NOMO-1 treated with dmso at 0.1 percent for 144 hours (cell line): ENCODE data around the gene KCNJ6.
A peak's percentile ranks its signal among the peaks of the same experiment; 100 is the strongest.

Experiments
- DNase-seq: peaks from one replicate; lab custom pipeline; 2025; ENCODE audit not compliant: unreplicated experiment; lab: John Stamatoyannopoulos, UW

Gene KCNJ6

DNA sequence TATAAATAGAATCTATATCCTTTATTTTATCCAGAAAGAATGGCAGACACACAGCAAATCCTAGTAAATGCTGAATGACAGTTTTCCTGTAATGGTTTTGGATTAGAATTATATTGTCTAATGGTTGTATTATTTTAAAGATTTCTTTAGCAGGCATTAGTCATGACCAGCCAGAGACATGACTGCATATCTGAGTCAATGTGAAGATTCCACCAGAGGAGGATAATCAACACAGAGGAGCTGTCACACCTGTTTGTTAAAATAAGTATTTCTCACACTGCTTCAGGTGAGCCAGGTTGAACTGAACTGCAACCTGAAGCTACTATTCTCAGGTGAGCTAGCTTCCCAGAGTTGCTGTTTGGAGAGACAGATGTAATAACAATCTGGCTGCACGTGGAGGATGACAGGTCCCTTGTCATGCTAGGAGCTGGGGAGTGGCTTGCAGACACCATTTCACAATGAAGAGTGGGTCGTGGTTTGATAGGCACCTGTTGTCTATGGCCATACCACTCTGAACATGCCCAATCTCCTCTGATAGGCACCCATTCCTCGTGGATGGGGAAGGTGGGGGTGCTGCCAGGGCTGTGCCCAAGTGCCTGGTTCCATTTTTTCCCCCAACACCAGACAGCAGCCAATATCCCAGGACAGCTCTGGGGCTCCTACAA is 94.3 kb downstream of the KCNJ6 start:
- DNase-seq = no peak

DNA sequence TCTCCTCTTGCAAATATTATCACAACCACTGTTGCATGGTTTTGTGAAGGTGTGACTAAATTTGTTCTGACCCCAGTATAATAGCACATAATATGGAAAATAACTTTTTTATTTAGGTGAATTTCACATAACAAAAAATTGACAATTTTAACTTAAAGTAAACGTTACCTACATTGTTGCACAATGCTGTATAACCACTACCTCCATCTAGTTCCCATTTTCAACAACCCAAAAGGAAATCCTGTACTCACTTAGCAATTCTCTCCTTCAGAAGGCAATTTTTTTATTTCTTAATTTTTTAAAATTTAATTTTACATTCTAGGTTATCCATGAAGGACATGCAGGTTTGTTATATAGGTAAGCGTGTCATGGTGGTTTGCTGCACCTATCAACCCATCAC is 95.2 kb downstream of the KCNJ6 start:
- DNase-seq = peak; percentile 5

DNA sequence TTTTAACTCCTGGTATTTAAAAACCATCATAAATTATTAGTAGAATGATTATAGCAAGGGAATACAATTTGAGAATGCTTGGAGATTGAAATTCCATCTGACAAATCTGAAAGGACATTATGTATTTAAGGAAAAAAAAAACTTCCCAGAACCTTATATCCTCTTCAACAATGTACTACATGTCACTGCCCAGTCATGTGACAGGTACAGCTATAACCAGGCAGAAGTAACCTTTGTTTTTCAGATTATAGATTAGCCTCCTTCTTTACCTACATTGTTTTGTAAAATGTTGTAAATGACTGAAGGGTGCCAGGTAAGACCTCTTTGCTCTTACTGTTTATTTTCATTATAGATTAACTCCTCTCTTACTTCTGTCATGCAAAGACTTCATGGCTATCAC is 96.9 kb downstream of the KCNJ6 start:
- DNase-seq = no peak

DNA sequence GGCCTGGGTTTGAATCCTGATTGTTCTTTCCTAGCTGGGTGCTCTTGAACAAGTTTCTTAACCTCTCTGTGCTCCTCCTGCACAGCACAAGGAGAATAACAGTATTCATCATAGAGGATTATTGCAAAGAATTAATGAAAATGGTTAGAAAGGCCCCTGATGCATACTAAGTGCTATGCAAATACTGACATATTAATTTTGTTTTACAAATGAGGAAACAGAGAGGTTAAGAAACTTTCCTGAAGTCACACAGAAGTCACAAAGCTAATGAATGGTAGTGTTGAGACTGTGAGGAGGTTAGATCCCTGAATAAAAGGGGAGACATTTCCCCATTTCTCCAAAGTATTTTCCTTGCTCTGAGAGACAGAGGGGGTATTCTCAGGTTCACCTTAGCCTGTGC is 99.0 kb downstream of the KCNJ6 start:
- no peak for DNase-seq

DNA sequence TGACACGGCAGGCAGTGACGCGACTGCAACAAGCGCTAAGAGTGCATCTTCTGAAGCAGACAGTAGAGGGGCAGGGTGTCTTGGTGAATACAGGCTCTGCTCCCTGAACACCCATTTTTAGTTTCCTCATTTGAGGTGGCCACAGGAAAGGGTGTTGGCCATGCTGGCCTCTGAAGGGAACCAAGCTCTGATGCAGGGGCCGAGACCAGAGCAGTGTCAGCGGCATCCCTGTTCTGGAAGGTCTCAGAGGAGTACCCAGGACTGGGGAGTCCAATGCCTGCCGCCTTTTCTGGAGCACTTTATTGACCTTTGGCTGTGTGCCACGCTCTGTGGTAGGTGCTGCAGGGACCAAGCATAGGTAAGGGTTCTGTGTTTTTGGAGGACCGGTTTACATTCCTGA is 100.4 kb downstream of the KCNJ6 start:
- DNase-seq = no peak

DNA sequence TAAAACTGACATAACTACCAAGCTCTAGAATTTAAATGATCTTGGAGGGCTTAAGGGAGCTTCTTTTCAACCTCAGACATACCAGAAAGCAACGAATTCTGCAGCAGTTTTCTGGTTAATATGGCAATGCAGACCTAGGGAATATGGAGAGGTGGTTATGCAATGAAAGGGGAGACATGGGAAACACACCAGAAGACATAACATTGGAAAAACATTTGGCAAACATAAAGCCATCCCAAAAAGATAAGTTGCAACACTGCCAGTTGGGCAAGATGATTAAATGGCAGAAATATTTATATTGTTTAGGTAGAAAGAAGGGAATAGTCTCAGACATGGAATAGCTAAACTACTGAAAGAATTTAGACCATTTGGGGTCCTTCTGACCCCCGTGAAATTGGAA is 104.5 kb downstream of the KCNJ6 start:
- DNase-seq = no peak

DNA sequence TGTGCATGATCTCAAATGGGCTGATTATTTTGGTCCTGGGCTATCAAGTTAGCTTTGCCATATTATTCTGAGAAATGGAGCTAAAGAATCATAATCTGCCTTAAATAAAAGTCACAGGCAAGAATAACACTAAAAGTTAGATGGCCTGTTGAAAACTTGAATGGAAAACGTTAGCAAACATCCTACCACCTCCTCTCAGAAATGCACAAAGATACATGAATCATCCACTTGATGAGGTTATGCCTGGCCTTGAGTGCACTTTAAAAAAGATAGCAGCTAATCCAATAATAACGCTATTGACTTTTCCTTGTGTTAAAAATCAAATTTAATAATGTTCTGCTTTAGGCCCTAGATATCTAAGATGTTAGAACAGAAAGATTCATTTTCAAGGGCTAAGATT is 108.0 kb downstream of the KCNJ6 start:
- no peak for DNase-seq

DNA sequence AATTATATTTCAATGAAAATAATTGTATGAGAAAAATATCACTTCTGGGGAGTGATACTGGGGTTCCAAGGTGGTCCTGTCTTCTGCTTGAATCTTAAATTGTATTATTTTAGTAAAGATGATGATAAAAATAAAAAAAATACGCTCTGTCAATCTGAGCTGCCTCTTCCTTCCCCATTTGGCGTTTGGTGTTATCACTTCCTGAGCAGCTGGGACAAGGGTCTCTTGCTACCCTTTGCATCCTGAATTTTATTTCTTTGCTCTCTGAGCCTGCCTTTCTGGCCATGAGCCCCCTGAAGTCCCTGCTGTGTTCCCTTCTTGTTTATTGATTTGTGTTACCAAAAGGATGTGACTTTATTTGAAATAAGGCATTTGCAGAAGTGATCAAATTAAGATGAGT is 111.0 kb downstream of the KCNJ6 start:
- DNase-seq = no peak

DNA sequence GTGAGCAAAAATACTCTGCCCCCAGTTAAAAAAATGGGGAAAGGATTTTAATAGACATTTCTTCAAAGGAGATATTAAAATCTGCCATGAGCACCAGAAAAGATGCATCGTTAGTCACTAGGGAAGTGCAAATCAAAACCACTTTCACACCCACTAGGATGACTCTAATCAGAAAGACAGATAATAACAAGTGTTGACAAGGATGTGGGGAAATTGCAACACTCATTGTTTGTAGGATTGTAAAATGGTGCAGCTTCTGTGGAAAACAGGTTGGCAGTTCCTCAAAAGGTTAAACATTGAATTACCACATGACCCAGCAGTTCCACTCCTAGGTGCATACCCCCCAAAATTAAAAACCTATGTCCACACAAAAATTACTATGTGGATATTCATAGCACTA is 112.3 kb downstream of the KCNJ6 start:
- no peak for DNase-seq

DNA sequence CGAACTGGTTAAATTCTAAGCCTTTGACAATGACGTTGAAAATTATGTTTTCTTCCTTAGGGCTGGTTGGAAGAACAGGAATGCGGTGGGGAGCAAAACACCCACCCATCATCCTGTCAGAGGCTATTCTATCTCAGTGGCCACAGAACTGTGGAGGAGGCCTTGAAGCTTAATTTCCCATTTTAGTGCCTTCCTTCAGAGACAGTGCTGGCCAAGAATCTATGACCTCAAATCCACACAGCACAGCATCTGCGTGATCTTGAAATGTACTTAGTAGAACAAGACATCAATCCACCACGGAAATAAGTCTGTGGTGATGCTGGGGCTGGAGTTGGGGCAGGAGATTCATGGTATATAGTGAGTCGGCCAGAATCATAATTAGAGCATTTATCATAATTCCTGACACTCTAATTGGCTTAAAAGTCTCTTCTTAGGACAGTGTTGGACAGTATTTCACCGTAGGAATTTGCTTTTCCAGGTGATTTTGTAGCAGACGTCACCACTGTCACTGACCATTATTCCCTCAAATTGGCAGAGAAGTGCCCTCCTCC is 113.1 kb downstream of the KCNJ6 start:
- no peak for DNase-seq

DNA sequence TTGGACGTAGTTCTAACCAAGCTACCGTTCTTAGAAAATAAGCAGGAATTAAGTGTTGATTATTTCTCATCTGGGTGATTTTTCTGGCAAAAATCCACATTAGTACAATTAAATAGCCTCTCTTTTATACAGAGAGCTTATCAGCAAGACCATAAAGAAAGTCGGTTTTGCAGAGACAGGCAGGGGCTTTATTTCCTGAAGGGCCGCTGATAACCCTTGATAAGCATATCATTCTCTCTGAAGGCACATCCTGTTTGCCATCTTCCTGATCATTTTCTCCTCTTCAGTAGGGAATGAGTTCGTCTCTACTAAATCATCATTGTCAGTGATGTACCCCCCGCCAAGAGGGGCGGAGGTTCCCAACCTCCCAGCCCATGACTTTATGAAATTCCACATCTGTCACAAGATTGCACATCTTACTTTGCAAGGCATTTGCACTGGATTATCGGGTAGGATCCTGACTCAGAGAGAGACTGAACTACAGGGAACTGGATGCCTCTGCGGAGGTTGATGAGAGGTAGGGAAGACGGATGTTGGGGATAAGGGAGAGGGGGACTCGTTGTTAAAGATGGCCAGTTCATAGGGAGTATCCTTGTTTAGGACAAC is 115.7 kb downstream of the KCNJ6 start:
- DNase-seq = no peak

DNA sequence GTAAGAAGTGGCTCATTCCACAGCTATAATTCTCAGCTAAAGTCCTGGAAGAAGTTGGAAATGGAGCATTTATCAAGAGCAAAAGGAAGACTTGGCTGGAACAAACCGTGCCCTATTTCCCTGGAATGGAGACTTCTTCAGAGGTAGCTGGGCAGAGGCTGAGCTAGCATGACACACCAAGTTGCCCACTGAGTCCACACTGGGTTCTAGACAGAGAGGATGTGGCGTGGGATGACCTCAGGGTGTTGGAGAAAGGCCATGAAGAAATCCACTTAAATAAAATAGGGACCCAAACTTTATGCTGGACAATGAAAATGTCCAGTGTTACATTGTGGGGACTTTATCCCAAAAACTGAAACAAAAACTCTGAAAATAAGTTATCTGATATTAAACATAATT is 116.2 kb downstream of the KCNJ6 start:
- DNase-seq = no peak

DNA sequence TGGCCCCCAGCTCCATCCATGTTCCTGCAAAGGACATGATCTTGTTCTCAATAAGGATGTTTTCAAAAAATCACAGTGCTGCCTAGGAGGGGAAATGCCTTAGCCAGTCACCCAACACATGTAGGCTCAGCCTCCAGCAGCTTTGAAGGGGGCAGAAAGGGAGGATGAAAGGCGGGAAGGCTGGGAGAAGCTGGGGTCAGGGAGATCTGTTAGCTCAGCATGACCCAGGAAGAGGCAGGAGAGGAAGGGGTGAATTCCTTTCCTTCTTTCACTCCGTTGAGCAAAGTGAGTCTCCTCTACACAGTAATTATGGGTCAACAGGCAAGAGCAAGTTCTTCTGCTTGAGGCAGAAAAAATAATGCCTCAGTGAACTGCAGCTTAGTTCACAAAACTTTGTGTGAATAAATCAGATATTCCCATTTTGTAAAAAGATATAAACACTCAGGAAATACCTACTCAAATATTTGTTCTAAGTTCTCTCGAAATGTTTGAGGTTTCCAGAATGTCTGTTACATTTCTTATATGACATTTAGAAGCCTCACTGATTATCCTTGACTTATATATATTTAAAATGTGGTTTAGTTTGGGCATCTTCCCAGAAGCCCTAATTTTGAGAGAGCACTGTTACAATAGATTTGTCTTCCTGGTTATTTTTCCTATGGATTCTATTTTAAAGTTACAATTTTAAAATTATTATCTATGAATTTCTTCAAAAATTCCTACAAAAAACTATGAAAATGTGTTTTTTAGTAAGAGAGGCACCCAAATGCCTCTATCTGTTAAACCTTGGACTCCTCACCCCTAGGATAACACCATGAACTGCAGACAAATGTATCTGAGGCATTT is 116.8 kb downstream of the KCNJ6 start:
- DNase-seq = no peak

DNA sequence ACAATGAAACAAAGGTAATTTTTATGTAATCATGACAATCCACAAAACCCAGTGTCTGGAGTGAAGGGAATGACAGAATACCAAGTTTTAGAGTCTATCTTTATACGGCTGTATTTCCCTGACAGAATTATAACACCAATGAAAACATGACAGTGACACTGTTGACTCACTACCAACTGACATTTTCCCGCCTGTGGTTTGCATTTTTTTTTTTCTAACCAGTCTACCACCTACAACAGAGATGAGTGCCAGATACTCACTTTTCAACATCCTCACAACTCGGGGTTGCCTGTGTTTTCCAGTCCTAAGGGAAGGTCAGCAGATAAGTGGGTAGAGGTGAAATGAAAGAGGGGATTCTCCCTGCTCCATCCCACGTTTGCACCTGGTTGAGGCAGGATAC is 118.9 kb downstream of the KCNJ6 start:
- DNase-seq = no peak

DNA sequence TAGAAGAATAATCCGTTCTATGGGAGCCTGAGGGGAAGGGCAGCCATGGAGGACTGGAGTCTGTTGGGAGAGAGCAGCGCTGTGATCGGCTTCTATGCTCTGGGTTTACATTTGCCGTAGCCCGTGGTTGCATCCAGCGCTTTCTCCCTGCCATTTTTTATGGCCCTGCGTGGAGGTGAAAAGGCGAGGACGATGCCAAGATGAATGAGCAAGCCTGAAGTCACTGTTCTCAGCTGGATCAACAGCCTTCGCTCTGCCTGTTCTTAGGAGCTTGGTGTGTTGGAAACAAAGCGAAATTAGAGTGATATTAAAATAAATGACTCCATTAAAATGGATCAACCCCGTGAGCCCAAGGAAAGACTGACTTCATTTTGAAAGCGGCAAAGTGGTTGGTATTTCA is 120.2 kb downstream of the KCNJ6 start:
- DNase-seq = no peak

DNA sequence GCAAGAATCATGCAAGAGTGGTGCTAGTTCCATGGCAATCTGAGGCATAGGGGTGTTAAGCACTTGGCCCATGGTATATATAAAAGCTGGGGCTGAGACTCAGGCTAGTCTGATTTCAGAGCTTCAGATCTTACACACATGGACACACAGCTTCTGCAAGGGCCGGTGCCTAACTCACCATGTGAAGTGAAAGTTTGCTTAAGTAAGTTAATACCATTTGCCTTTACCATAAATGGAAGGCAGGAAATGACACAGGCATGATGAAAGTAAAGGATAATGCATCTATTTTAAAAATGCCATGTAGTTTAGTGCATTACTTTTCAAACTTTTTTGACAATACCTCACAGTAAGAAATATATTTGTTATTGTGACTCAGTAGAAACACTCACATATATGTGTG is 122.6 kb downstream of the KCNJ6 start:
- no peak for DNase-seq

DNA sequence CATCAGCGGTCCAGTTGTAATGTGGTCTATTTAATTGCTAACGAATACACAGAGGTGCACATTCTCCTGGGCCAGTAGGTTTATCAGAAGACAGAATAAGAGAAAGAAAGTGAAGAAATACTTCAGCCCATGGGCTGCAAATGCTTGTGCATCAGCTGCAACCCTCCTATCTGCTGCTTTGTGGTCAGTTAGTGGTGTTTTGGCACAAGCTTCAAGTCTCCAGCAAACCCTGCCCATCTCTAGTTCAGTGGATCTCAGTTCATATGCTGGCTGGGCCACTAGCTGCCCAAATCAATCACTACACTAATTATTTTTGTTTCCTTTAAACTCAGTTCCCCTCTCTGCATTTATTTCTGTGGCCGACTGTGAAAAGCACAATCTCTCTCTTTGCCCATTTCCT is 124.2 kb downstream of the KCNJ6 start:
- no peak for DNase-seq

DNA sequence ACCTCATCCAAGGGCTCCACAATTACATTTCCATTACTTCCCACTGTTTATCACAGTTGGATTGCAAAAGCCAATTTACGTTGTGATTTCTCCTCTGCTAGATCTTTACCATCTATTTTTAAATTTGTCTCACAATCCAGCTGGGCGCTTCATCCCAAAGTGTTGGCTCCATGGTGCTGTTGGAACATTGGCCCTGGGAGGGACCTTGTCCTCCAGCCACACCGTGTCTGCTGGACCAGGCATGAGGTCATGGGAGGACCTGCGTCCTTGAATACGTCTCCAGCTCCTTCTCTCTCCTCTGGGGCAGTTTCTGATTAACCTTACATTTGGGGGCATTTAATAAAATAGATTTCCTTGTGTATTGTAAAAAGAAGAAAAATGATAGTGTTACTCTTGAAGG is 125.4 kb downstream of the KCNJ6 start:
- no peak for DNase-seq

DNA sequence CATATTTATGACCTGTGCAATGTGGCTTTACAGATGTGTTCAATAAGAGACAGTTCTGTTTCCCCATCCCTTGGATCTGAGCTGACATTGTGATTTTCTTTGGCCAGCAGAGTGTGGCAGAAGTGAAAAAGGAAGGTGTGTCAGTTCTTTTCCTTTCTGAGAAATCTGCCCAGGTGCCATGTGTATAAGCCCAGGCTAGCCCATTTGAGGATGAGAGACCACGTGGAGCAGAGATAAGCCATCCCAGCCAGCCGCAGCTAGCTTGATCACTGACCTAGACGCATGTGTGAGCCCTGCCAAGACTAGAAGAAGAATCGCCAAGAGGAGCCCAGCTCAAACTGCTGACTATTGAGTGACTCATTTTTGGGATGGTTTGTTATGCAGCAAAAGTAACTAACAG is 127.8 kb downstream of the KCNJ6 start:
- DNase-seq = no peak

DNA sequence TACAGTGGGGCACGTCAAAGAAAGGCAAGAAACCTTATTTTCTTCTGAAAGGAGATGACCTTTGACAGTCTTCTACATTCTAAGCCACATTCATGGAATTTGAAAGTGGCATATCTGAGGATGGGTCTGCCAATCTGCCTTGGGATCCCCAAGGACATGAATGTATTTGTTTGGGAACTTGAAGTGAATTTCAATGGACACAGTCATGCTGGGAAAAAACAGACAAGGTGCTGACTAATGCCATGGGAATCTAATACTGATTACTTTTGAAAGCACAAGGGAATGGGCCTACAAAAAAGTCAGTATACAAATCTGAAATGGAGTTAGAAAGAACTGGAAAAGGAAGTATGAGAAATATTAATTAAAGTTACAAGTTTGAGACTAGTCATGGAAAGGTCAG is 128.8 kb downstream of the KCNJ6 start:
- DNase-seq = no peak

DNA sequence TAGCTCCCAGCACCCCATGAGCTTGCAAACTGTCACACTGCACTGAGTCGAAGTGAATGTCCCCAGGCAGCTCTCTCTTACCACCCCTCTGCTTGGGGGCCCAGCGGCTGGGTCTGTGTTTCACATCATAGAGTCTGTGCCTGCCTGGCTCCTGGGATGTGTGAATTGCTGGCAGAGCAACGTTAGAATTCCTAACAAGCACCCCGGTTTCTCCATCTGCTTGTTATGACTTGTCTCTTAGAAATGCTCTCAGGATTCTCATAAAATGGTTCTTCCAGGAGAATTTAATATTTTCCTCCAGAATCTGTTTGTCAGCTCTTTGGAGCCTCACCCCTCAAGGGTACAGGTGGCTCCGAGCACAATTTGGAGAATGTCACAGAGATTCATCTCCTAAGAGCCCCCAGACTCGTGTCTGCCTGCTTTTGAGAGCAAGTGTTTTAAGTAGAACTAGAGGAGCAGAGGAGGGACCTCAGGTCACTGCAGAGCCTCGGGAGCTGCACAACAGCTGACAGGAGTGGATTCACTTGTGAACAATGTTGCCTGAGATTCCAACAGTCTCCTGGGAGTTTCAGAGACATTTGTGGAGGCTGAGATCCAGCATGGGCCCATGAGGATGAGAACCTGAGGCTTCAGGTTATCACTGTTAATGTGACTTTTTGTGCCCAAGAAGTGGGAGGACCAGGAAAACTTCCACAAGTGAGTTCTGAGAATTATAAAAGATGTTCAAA is 131.5 kb downstream of the KCNJ6 start:
- DNase-seq = no peak
